Gastroesophageal sphincter (tissue), 3 donors: ENCODE measurements around the gene RIPPLY3.

Source experiments
- EP300 ChIP-seq: sonication (generic); formaldehyde crosslinking; IDR thresholded peaks from one replicate; pipeline ENCODE4 v1.6.1; 2017; ENCODE audit warnings: antibody characterized with exemption, mild to moderate bottlenecking
- POLR2A ChIP-seq, 2 donors: fragments of 450-650 bp; IDR thresholded peaks; one replicate each; pipeline ENCODE4 v1.6.1; 2017; ENCODE audit warnings: antibody characterized with exemption in 2 of 2, mild to moderate bottlenecking in 2 of 2, moderate library complexity in 1 of 2
- POLR2AphosphoS5 ChIP-seq: sonication (generic); formaldehyde crosslinking; IDR thresholded peaks from one replicate; pipeline ENCODE4 v1.6.1; 2017; ENCODE audit warnings: antibody characterized with exemption
- TF ChIP-seq, protein P1 (sequence below), 4 experiments: fragments of 200-600 bp in 2 of 4; fragments of 450-650 bp in 2 of 4; sonication (generic) in 1 of 4; IDR thresholded peaks; one replicate each; pipeline ENCODE4 v1.5.1; 2017 to 2019; ENCODE audit warnings: antibody characterized with exemption in 4 of 4, mild to moderate bottlenecking in 2 of 4, moderate library complexity in 2 of 4

GRCh38 chr21:37060296-37060695 is 53.8 kb downstream of the RIPPLY3 start:
- TF ChIP-seq POLR2AphosphoS5 (peak; percentile 26), POLR2A (IDR thresholded peaks at IDR 0.05) (no peak), EP300 (no peak)
- TF ChIP-seq, protein P1, sequence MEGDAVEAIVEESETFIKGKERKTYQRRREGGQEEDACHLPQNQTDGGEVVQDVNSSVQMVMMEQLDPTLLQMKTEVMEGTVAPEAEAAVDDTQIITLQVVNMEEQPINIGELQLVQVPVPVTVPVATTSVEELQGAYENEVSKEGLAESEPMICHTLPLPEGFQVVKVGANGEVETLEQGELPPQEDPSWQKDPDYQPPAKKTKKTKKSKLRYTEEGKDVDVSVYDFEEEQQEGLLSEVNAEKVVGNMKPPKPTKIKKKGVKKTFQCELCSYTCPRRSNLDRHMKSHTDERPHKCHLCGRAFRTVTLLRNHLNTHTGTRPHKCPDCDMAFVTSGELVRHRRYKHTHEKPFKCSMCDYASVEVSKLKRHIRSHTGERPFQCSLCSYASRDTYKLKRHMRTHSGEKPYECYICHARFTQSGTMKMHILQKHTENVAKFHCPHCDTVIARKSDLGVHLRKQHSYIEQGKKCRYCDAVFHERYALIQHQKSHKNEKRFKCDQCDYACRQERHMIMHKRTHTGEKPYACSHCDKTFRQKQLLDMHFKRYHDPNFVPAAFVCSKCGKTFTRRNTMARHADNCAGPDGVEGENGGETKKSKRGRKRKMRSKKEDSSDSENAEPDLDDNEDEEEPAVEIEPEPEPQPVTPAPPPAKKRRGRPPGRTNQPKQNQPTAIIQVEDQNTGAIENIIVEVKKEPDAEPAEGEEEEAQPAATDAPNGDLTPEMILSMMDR (IDR thresholded peaks at IDR 0.05), result no peak
